Epithelial cell of proximal tubule (primary cell): ENCODE measurements around the gene IL17RD. TPM values are rescaled to one million over a fixed set of nuclear protein-coding genes. Genes with fewer than 3 reads are reported as not detected.

Experiments
- DNase-seq: peaks from one replicate; pipeline ENCODE4 v3.0.0-alpha.2; 2011; ENCODE audit warnings: low read depth
- H3K4me3 ChIP-seq: 2 replicates; pipeline ENCODE4 v1.5.1; 2011; ENCODE audit warnings: low read depth, mild to moderate bottlenecking, low read length
- total RNA-seq: library from RNA; depleted of rRNA; stranded (reverse); fragments of >200 nt; gene quantifications from 2 replicates; pipeline ENCODE4 v1.2.3, GENCODE V29; 2015
- TF ChIP-seq, protein P1 (sequence below): conservative IDR thresholded peaks from 2 replicates; pipeline ENCODE4 v1.5.1; 2012; ENCODE audit warnings: low read depth, mild to moderate bottlenecking, low read length

Gene IL17RD
- total RNA-seq, 1 donor from 2014 or later = 28.2 TPM

DNA sequence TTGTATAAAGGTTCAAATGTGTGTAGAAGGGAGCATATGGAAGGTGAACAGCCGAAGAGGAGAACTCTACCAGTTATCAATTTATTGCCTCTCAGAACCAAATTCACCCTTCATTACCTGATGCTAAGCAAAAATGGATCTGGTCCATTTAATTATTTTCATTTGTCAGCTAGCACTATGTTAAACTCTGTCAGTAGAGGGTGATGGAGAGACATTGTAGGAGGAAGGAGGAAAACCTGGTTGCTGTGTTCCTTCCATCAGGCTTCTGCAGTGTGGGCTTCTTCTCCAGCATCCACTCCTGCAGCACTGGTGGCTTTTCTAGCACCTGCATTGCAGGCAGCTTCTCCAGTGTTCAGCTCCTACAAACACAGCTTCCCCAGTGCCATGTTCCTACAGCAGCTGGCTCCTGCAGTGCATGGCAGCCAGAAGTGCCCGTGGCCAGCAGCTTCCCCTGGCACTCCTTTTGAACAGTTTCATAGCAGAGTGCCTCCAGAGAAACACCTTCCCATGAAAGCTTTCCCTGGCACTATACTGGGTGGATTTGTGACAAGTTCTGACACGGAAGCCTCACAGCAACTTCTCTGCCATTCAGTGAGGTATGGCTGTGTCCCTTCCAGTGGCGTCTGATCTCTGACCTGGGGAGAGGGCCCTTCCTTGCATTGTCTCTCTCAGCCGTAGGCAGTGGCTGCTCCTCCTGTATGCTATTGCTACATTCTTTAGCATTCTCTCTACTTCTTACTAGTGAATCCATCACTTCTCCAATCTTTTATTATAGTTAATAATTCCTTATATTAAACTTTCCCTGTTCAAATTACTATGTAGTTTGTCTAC, 14.6 kb upstream of the IL17RD start:
- DNase-seq = no peak
- H3K4me3 ChIP-seq = no peak overlapping the region
- TF ChIP-seq, protein P1, sequence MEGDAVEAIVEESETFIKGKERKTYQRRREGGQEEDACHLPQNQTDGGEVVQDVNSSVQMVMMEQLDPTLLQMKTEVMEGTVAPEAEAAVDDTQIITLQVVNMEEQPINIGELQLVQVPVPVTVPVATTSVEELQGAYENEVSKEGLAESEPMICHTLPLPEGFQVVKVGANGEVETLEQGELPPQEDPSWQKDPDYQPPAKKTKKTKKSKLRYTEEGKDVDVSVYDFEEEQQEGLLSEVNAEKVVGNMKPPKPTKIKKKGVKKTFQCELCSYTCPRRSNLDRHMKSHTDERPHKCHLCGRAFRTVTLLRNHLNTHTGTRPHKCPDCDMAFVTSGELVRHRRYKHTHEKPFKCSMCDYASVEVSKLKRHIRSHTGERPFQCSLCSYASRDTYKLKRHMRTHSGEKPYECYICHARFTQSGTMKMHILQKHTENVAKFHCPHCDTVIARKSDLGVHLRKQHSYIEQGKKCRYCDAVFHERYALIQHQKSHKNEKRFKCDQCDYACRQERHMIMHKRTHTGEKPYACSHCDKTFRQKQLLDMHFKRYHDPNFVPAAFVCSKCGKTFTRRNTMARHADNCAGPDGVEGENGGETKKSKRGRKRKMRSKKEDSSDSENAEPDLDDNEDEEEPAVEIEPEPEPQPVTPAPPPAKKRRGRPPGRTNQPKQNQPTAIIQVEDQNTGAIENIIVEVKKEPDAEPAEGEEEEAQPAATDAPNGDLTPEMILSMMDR = peak; percentile 68

DNA sequence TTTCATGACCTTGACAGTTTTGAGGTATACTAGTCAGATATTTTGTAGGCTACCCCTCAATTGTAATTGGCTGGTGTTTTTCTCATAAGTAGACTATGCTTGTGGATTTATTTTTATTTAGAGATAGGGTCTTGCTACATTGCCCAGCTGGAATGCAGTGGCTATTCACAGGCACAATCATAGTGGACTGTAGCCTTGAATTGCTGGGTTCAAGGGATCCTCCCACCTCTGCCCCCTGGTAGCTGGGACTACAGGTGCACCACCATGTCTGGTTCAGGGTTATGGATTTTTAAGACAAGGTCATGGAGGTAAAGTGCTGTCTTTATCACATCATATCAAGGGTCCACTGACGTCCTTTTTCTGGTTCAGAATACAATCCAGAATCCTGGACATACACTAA, 10.9 kb upstream of the IL17RD start:
- no peak for DNase-seq
- no peak overlapping the region for H3K4me3 ChIP-seq
- TF ChIP-seq, protein P1 = no peak

DNA sequence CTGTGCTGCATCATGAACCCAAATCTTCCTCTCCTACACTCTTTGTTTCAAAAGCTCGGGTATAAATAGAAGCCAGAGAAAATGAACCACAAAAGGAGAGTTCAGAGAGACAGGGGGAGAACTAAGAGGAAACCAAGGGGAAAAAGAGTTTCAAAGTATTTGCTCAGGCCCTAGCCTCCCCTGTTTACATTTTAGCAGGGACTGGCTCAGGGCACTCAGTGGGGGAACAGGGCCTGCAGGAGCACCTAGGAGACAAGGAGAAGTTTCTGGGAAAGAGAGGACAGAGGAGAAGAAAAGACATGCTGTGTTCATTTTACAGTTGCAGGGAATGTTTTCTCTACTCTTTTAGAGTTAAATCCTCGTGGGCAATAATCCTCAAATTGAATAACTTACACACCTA, 8.5 kb upstream of the IL17RD start:
- H3K4me3 ChIP-seq = no peak overlapping the region
- TF ChIP-seq, protein P1 = no peak
- DNase-seq = no peak

DNA sequence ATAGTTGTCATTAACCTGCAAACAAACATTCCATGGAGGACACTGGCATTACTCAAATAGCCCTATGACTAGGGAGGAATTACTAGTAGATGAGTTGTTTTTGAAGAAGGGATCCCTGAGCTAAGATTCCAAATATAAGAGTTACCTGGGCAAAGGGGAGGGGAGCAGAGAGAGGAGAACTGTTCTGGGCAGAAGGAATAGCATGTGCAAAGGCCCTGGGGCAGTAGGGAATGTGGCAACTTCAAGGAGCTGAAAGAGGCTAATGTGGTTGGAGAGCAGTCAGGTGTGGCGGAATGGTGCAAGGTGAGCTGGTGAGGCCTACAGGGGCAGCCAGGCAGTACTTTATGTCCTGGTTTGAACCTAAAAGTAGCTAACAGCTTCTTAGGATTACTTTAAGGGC, 5.8 kb upstream of the IL17RD start:
- DNase-seq = no peak
- no peak overlapping the region for H3K4me3 ChIP-seq
- TF ChIP-seq, protein P1 = no peak

DNA sequence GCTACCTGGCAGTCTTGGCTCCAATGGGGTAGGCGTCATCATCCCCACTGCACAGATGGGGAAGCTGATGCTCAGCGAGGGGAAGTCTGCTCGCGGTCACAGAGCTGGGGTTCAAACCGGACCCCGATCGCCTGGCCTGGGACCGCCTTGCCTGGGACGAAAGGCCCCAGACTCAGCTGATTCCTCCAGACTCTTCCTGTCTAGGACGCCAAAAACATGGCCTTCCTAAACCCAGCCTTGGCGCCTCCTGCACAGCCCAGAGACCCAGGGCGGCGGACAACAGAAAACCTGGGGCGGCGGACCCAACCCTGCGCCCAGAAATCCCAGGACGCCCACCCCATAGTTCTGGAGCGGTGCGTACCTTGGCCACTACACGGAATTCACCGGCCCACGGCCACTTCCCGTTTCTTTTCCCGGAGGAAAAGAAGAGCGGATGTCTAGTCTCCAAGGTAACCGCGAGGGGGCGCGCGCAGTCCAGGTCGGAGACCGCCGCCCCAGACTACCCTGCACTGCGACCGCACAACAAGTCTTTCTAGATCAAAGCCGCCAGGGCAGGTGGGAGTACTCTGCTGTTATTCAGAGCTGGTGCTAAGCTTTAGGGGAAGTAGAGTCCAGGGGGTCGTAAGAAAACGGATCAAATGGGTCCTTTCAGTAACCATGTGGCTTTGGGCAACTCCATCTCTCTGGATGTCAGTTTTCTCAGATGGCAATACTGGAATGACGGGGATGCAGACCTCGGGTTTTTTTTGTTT, 4.9 kb upstream of the IL17RD start:
- TF ChIP-seq, protein P1 = peak; percentile 86
- H3K4me3 ChIP-seq = peak overlapping the region; percentile 59
- DNase-seq = no peak

DNA sequence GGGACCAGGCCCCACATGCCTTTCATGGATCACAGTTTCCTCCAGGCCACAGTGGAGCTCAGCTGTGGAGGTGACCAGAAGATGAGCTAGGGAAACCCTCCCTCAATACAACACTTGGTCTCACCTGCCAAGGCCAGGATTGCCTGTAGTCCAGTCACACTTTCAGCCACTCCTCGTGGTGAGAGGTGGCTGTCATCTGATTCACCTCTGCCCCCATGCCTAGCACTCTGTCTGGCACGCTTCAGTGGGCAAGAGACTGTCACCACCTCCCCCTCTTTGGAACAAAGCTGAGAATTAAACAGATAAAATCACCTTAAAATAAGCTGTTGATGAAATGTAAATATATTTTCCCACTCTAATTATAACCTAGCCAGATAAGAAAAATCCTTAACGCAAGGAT, 4.0 kb upstream of the IL17RD start:
- no peak overlapping the region for H3K4me3 ChIP-seq
- no peak for DNase-seq
- TF ChIP-seq, protein P1 = no peak
